Keratinocyte (primary cell): ENCODE data around the gene MRC2.

Source experiments
- EZH2 ChIP-seq: IDR thresholded peaks from one replicate; pipeline ENCODE4 v1.6.1; 2012; ENCODE audit warnings: inconsistent platforms, mild to moderate bottlenecking, low read length, moderate library complexity
- TF ChIP-seq, protein P1 (sequence below), 3 experiments: IDR thresholded peaks in 1 of 3; conservative IDR thresholded peaks in 1 of 3; optimal IDR thresholded peaks in 1 of 3; 2 replicates in 2 of 3; 3 replicates in 1 of 3; pipeline versions ENCODE3 to v1.5.1; 2011; ENCODE audit warnings: low read length in 3 of 3, mild to moderate bottlenecking in 3 of 3, moderate library complexity in 2 of 3, control low read depth in 1 of 3, inconsistent platforms in 1 of 3; ENCODE audit not compliant: insufficient read depth in 2 of 3; ENCODE audit errors: extremely low read depth in 1 of 3

DNA sequence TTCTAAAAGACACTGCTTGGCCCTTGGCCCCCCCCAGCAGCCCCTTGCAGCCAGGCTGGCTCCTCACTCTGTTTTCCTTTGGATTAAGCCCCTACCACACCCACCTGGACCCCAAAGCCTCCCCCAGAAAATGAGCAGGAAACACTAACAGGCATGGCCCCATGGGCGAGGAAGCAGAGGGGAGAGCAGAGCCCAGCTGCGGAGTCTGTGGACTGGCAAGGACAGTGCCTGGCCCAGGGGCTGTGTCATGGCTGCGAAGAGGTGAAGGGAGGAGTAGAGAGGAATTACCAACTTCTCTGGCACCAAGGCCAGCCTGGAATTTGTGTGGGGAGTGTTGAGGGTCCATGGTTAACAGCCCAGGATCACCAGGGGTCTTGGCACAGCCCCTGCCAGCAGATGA, 47.4 kb downstream of the MRC2 start:
- TF ChIP-seq, protein P1, sequence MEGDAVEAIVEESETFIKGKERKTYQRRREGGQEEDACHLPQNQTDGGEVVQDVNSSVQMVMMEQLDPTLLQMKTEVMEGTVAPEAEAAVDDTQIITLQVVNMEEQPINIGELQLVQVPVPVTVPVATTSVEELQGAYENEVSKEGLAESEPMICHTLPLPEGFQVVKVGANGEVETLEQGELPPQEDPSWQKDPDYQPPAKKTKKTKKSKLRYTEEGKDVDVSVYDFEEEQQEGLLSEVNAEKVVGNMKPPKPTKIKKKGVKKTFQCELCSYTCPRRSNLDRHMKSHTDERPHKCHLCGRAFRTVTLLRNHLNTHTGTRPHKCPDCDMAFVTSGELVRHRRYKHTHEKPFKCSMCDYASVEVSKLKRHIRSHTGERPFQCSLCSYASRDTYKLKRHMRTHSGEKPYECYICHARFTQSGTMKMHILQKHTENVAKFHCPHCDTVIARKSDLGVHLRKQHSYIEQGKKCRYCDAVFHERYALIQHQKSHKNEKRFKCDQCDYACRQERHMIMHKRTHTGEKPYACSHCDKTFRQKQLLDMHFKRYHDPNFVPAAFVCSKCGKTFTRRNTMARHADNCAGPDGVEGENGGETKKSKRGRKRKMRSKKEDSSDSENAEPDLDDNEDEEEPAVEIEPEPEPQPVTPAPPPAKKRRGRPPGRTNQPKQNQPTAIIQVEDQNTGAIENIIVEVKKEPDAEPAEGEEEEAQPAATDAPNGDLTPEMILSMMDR (optimal IDR thresholded peaks at IDR 0.05 in 1 of 3, IDR thresholded peaks at IDR 0.05 in 1 of 3, conservative IDR thresholded peaks at IDR 0.05 in 1 of 3; ENCODE audit: extremely low read depth in 1 of 3, insufficient read depth in 2 of 3, low read length in 3 of 3), result no peak
- TF ChIP-seq EZH2, result no peak
